ENCODE data around the gene C7orf57.

C7orf57 gene

DNA sequence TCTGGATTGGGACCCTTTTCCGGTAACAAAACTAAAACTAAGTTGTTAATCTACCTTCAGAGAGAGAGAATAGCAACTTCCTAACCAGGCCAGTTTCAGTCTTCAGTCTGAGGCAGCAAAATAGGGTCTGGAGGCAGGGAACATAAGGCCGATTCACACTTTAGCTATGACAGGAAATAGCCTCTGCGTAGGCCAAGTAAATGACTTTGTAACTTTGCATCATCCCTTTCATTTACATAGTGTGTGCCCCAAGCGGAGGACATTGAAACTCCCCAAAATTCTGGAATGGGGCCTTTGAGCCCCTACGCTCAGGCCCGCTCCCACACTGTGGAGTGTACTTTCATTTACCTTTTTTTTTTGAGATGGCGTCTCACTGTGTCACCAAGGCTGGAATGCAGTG lies 52.0 kb downstream of the C7orf57 start:
- no peak for DNase-seq

DNA sequence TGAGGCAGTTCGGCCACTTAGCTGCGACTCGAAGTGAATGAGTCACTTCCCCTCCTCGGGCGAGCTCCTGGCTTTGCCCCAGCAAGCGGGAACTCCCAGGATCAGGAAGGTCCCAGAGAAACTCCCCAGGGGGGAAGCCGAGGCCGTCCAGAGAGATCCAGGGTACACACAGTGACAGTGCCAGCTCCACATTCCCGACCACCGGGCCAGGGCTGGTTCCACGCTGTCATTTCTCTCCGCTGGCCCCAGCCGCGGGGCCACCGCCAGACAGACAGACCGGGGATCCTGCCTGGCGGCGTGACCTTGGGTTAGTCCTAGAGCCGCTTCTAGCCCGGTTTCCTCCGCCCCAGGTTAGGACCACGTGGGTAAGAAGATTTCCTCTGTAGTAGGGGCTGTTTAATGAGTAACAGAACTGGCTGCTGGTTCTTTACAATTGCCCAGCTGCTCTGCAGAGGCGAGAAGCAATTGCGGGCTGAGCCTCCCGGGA lies 53.3 kb downstream of the C7orf57 start:
- no peak for DNase-seq

DNA sequence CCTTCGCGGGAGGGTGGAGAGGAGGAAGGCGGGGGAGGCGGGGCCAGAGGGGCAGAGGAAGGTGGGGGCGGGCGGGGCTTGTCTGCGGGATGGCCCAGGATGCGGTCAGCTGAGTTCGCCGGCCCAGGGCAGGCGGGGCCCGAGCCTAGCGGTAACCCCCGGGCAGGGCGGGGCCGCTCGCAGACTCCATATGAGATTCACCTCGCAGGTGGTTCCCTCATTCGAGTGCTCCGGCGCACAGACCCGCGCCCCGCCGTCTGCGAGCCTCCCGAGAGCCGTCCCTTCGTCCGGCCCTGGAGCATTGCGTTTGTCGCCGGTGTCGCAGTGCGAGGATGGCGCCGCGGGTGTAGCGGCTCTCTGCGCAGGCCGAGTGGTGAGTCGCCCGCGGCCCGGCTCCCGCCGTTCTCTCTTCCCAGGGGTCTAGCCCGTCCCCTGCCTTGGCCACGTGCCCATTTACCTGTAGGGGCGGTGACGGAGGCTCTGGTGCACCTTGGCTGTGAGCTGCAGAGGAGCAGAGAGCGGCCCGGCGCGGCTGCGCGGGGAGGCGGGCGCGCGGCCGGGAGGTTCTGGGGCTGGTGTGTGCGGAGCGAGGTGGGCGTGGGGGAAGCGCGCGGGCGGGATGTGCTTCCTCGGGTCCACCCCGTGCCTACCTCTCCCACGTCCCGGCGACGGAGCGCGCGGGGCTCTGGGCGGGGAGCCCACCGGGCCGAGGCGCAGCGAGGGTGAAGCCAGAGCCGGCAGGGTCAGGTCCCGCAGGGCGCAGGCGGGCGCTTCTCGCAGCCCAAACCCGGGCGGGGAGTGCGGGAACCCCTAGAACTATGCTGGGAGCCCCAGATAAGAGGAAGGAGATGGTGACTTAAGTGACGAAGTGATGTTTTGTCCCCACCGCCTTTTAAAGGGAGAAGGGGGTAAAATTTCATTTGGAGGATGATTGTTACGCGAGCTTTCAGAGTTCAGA lies 54.0 kb downstream of the C7orf57 start, which contains the start of gene UPP1:
UPP1 (plus strand) TSS at position 220 of the 958 bp plus-strand sequence. CDS start 5,519 bp downstream, outside the sequence.
- DNase-seq, result no peak

DNA sequence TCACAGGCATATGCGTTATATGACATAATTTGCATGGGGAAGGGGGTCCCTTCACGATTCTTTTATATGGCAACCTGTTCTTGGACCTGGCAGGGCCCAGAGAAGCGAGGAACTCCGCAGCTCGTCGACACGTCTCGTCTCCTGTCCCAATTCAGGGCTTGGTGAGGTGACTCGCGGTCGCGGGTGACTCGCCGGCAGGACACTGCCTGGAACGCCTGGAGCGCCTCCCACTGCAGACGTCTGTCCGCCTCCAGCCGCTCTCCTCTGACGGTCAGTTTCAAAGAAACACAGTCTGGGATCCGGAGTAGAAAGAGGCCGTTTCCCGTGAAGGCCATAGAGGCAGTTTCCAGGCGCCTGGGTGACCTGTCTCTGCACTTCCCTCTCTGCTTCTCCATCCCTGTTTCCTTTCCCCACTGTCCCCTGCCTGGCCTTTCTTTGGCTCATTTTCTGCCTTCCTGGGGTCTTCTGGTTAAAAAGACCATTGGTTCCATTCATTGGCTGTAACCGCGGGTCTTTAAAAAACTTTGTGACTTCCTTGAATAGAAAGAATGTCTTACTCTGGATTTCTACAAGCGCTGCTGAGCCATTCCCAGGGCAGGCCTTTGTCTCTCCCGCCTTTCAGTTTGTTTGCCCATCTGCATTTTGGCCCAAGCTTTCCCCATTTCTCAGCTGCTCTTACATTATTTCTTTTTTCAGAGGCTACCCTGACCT lies 54.9 kb downstream of the C7orf57 start:
- DNase-seq, result no peak

DNA sequence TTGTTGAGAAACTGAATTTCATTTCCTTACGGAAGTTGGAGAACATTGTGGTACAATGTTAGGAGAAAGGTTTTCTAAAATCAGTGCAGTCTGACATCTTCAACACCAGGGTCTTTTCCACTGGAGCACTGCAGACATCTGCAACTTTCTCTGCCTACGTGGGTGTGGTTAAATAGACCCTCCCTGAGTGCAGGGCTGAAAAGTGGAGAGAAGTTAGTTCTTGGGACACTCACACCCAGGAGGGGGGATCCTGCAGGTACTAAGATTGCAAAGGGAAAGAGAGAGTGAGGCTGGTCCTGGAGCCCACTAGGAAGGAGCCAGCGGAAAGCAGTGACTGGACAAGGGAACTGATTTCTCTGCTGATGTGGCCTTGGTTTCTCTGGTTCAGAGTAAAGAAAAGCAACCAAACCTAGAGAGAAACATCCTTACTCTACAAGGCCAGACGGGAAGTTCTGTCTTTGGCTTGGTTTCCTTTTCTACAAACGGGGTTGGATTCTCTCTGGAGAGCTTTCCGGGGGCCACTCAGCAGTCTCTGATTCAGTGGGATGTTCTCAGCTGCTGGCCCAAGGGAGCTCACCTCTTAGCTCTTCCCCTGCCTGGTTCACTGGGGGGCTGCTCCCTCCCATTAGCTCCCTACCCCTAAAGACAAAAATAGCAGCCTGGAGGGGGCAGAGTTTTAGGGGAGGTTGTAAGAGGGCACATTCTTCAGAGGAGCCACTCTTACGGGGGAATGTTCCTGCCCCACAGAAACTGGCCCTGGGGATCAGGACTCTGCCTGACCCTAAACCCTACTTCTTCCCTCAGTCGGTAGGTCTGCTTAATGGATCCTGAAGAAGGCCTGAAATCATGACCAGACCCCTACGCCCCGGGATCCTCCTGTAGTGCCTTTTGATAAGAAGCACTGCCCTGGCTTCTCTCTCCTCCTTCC lies 56.4 kb downstream of the C7orf57 start:
- DNase-seq, result no peak

DNA sequence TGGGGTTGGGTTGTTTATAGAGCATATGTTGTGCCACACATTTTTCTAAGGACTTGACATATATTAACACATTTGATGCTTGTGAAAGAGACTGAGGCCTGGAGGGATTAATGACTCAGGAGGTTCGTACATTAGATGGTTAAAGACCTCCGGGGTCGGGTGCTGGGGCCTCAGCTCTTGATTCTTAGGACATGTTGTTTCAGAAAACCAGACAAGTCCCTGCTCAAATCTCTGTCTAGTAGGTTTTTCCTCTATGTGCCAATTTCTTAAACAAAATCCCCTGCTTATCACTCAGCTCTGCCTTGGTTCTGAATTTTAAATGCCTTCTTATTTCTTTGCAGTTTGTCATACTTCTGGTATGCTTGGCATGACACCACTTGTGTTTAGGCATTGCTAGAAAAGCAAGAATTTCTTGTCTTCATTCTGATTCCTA lies 59.5 kb downstream of the C7orf57 start:
- DNase-seq, result no peak

DNA sequence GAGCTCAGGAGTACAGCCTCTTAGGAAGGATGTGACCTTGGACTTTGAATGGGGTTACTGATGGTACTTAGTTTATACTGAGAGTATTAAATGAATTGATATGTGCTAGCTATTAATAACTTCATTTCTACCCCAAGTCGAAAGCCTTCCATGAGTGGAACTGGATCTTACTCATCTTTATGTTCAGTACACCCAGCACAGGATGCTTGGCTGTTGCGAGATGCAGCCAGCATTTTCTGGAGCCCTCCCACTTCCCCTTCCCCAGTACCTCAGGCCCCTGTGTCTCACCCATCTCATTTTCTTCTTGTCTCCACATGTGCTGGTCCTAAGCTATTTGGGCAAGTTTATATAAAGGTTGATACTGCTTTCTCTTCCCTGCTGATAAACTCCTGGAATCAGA lies 60.9 kb downstream of the C7orf57 start:
- no peak for DNase-seq

DNA sequence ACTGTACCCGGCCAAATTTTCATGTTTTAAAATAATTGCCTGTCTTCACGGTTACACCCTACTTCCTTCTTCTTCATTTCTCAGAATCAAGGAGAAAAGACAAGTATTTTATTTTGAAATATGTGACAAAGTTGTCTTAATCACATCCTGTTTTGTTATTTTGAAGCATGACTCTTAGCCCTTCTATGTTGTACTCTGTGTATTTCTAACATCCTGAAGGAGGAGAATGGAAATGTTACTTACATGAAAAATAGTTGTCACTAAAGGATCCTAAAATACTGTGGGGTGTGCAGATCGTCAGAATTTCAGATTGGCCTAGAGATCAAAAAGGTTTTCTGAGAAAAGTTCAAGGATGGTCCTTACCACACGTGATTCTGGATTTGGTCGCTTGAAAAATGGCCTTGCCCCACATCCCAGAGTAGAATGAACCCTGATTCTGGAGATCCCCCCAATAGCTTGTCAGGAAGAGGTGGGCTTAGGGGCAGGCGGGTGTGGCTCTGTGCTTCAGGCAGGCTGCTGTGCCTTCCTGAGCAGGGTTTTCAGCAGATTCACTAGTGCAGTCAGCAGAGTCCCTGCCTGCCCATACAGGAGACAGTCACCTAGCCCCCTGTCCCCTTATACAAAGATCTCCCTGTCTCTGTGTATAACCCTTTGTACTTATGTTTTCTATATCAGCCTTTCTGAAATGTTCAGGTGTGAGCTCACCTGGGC lies 62.3 kb downstream of the C7orf57 start:
- no peak for DNase-seq

DNA sequence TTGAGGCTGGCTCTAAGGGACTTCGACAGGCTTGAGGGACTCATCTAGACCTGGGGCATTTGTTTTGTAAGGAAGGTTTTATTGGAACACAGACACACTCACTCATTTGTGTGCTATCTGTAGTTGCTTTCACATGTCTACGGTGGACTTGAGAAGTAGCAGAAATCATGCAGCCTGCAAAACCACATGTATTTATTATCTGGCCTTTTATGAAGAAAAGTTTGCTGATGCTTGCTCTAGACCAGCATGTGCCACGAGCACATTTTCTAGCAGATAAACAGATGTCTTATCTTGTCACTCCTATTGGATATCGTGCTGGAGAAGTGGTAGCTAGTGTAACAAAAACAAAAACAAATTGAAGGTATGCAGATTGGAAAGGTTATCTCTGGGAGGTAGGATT lies 63.5 kb downstream of the C7orf57 start:
- no peak for DNase-seq

DNA sequence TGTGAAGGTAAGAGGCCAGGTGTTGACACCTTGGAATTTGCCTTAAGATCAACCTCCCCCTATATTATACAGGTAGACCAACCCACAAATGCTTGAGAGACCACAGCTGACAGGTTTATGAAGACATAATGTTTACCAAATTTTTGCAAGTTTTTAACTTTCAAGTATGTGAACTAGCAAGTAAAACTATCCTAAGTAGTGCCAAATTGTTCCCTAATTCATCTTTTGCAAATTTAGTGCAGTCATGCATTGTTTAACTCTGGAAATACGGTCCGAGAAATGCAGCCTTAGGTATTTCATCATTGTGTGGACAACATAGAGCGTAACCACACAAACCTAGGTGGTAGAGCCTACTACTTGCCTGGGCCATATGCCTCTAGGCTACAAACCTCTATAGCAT lies 64.4 kb downstream of the C7orf57 start:
- DNase-seq, result no peak

DNA sequence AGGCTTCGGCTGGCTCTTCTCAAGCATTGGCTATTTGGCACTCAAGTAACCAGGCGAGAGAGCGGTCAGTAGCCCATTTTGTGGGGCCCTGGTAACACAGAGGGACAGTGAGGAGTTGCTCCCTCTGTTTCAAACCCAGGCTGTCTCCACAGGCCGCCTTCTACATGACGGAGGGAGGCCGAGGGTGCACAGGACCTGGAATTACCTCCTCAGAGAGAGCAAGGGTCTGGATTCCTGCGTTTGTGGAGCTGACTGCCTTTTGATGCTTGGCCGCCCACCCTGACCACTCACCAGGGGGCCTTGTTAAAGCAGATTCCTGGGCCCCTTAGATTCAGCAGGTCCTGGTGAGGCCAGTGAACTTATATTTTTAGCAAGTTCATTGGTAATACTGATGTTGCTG lies 66.0 kb downstream of the C7orf57 start:
- no peak for DNase-seq

DNA sequence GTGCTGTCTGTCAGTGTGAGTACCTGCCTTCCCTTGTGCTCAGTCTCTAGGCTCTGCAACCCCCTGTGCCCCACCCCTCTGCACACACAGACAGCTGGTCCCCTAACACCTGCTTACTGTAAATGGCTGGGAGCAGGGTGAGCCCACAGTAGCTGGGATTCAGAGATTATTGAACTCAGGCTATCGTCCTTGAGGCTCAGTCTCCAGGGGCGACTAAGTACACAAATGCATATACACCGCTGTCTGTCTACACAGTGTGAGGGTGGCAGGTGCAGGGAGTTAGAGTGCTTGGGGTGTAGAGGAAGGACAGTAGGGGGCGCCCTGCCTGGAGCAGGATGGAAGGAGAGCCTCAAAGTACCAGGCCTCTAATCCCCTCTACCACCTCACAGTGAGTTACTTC lies 66.6 kb downstream of the C7orf57 start:
- DNase-seq, result no peak

DNA sequence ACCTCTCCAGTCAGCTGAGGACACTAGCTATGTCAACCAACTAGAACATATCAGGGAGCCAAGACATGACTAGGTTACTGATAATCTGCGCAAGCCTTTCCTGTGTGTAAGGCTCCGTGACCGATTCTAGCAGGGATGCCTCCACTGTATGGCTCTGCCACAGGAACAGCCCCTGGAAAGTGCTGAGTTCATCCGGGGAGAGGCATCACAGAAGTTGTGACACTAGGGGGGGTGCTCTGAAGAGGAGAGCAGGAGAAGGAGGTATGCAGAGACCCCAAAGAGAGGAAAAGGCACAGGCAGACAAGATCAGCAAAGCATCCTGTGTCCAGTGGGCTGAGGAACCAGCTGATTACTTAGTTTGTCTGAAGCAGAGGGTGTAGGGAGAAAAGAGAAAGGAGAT lies 67.2 kb downstream of the C7orf57 start:
- no peak for DNase-seq

DNA sequence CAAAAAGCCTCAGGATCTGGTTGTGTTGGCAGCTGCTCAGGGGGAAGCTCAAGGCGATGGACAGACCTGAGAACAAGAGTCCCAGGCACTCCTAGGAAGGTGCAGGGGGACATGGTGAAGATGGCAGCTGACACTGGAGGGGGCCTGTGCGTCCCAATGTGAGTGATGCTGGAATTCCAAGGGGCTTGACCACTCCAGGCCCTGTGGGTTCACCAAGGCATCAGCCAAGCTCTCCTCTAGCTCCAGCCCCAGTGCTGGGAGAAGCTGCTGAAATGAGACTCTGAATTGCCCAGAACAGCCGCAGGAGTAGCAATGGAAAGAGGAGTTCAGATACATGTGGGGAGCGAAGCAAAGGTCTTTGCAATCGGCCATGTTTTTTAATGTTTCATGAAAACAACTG lies 69.7 kb downstream of the C7orf57 start:
- DNase-seq, result no peak

DNA sequence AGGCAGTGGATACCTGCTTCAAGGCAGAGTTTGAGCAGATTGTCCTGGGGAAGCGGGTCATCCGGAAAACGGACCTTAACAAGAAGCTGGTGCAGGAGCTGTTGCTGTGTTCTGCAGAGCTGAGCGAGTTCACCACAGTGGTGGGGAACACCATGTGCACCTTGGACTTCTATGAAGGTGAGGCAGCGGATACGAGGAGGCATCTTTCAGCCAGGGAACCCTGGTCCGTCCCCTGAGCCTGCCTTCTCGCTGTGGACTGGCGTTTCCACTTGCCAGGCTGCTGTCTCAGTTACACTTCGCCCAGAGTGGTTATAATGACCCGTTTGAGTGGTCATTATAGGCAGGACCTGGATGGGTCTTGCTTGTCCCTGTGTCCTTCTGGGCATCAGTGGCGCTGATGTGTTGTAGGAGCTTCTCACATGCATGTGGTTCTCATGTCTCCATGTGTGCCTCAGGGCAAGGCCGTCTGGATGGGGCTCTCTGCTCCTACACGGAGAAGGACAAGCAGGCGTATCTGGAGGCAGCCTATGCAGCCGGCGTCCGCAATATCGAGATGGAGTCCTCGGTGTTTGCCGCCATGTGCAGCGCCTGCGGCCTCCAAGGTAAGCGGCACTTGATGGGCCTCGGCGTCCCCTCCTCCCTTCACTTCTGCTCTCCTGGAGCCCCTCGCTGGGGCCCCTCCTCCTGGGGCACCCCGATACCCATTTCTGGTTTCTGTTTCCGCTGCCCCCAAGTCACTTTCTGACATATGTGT lies 71.7 kb downstream of the C7orf57 start:
- no peak for DNase-seq

DNA sequence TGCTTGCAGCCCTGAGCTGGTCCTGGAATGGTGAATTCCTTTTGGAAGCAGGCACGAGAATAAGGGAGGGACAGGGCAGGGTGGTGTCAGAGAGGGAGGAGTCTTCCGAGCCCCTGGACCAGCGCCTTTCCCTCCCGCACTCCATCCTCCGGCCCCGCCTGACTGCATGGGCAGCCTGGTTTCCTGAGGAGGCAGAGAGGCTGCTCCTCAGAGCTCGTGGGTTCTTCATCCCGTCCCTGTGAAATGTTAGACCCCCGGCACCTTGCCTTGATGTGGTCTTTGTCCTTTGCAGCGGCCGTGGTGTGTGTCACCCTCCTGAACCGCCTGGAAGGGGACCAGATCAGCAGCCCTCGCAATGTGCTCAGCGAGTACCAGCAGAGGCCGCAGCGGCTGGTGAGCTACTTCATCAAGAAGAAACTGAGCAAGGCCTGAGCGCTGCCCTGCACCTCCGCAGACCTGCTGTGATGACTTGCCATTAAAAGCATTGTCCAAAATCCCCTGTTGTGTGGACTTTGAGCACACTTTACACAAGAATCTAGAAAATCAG lies 72.7 kb downstream of the C7orf57 start:
- DNase-seq, result no peak

DNA sequence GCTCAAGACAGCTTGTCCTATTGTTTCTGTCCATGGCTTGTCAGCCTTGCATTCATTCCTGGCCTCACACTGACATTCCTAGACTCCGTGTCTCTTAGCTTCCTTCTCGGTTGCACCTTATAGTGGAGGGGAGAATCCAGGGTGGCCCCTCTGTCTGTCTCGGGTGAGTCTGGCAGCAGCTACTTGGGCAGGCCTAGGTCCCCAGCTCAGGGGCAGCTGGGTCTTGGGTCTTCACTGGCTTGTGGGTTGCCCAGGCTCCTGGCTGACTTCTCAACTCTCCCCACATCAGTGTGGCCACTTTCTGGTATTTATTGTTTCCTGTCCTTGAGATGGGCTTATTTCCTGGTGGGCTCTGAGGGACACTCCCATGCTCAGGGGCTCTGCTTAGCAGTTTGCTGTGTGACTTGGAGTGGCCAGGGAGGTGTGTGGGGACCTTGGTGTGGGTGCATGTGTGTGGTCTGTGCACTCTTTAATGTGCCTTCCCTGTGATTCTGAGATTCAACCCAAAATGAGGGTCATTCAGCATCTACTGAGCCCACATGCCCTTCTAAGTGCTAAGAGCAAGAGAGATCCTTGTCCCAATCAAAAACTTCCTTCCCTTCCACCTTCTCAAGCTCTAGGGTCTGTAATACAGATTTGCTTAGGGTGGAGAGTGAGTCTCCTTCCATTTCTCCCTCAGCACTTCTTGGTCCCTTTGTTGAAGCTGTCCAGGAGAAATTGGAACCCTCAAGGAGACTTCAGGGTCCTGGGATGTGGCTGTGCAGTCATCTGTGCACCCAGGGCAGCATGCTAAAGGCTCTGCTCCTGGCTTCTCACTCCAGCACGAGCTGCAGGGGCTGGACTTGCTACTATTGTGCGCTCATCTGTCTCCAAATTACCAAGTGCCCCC lies 73.9 kb downstream of the C7orf57 start:
- no peak for DNase-seq

DNA sequence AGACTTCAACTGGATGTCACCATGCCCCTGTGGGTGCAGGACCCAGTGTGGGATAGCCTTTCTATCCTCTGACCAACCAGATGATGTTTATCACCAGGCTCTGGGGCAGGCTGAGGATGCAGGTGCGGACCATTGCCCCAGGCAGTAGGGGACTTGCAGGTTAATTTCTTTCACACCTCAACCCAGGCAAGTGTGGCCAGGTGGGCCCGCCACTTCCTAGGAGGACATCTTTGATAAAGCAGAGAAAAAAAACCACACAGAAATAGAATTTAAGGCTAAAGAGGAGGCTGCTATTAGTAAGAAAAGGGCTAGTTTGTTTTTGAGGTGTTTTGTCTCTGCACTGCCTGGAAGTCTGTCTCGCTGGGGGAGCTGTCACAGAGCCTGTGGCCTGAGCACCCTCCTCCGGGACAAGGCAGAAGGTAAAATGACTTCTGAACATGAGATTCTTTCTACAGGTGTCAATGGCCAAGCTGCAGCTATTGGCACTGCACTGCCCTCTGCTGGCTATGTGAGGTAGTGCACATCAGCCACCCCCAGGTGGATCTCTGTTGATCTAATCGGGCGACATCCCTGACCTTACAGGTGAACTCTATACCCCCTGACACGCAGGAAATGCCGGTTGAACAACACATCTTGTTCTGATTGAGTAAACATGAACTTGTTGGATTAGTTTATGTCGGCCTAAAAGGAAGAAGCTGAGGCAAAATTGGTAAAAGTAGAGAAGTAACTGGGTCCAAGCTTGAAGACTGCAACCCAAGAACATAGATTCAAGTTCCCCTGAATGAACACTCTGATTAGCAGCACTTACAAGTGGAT lies 74.7 kb downstream of the C7orf57 start:
- no peak for DNase-seq

DNA sequence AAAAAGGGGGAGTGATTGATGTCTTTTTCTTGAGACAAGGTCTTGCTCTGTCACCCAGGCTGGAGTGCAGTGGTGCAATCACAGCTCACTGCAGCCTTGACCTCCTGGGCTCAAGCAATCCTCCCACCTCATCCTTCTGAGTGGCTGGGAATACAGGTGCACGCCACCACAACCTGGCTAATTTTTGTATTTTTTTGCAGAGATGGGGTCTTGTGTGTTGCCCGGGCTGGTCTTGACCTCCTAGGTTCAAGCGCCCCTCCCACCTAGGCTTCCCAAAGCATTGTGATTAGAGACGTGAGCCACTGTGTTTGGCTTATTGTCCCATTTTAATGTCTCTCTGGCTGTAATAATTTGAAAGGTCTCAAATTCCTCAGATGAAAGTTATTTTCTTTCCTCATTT lies 75.5 kb downstream of the C7orf57 start:
- no peak for DNase-seq

All from NCI-H2081 treated with DMSO at 0.1 percent for 48 hours (cell line).